ENCODE data around the gene DNM2.
"Not testable (repeated sequence)": the region's sequence is repeated elsewhere in the genome, so short reads cannot be mapped to it uniquely, and the experiment has no call there.

DNM2 gene

DNA sequence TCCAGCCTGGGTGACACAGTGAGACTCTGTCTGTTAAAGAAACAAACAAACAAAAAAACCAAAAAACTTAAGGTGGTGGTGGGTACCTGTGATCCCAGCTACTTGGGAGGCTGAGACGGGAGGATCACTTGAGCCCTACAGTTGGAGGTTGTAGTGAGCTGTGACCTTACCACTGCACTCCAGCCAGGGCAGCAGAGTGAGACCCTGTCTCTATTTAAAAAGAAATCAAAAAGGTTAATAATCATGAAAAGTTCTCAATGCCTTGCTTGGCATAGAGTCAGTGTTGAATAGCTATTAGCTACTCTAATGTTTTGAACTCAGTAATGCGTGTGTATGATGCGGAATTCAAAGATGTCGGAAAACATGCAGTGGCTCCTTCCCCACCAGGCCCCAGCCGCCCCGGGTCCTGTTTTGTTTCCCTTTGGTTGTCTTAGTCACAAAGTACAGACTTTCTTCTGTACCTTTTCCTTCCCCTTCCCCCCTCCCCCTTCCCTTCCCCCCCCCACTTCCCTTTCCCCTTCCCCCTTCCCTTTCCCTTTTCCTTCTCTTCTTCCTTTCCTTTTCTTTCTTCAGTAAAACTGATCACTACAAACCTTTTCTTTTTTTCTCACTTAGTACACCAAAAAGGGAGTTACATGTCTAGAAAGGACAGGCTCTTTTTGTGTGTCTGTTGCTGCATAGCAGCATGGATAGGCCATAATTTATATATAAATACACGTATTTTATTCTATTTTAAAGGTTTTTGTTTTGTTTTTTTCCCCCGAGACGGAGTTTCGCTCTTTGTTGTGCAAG is 35.2 kb downstream of the DNM2 start:
- FAIRE-seq: no peak

DNA sequence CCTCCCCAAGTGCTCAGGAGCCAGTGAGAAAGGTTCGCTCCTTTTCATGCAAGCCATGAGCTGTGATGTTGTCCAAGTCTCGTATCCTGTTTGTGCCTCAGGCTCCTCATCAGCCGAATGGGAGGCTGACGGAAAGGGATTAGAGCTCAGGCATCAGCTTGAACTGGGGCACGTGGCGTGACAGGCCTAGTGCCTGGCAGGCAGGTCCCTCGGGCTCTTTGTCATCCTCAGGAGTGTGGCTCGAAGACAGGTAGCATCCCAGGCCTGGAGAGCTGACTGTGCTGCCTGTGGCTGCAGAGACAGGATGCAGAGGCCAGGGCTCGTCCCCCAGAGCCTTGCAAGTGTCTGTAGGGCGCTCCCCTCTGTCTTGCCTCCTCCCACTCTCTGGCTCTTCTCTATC is 38.5 kb downstream of the DNM2 start:
- no peak for FAIRE-seq

DNA sequence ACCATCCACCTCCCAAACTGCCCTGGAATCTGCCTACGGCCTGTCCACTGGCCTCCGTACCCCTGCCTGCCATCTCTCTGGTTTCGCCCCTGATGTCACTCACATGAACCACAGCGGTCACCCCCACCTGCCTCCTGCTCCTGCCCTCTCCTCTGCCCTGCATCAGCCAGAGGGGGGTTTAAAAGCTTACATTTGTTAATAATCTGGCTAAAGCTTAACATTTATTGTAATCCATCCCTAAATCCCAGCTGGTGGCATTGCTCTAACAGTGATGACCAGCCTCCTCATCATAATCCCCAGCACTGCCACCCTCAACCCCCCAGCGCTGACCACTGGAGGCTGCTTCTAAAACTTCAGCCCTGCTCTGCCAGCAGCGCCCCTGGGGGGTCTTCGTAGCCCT is 38.9 kb downstream of the DNM2 start:
- no peak for FAIRE-seq

DNA sequence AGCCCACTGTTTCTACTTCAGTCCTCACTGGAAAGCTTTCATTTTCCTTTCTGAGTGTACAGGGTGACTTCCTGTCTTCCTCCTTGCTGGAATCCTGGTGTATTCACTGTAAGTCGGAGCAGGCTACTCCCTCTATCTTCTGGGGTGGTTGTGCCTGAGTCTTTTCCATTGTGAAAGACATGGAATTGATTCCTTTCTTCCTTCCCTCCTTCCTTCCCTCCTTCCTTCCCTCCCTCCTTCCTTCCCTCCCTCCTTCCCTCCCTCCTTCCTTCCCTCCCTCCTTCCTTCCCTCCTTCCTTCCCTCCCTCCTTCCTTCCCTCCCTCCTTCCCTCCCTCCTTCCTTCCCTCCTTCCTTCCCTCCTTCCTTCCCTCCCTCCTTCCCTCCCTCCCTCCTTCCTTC is 40.2 kb downstream of the DNM2 start:
- FAIRE-seq: not testable (repeated sequence)

DNA sequence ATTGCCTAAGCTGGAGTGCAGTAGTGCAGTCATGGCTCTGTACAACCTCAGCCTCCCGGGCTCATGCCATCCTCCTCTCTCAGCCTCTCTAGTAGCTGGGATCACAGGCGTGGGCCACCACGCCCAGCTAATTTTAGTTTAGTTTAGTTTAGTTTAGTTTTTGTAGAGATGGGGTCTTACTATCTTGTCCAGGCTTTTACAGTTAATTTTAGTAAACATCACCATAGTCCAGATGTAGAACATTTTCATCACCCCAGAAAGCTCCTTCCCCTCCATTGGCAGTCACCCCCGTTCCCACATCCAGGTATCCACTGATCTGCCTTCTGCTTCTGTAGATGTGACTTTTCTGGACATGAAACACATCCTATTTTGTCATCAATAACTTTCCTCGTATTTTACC is 41.1 kb downstream of the DNM2 start:
- no peak for FAIRE-seq

DNA sequence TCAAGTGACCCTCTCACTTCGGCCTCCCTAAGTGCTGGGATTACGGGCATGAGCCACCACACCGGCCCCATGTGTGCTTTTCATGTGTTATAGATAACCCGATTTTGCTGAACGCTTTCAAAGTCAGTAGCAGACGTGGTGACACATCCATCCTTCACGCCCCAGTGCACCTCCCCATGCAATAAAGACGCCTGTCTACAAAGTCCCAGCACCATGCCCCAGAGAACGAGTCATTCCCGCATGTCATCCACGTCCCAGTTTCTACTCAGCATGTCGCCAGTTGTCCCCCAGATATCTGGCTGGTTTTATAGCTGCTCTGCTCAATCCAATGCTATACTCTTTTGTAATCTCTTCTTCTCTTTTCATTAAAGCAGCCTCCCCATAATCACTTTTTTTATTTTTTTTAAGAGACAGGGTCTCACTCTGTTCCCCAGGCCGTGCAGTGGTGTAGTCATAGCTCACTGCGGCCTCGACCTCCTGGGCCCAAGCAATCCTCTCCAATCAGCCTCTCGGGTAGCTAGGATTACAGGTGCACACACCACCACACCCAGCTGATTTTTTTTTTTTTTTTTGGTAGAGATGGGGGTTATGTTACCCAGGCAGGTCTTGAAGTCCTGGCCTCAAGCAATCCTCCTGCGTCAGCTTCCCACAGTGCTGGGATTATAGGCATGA is 42.5 kb downstream of the DNM2 start:
- no peak for FAIRE-seq

DNA sequence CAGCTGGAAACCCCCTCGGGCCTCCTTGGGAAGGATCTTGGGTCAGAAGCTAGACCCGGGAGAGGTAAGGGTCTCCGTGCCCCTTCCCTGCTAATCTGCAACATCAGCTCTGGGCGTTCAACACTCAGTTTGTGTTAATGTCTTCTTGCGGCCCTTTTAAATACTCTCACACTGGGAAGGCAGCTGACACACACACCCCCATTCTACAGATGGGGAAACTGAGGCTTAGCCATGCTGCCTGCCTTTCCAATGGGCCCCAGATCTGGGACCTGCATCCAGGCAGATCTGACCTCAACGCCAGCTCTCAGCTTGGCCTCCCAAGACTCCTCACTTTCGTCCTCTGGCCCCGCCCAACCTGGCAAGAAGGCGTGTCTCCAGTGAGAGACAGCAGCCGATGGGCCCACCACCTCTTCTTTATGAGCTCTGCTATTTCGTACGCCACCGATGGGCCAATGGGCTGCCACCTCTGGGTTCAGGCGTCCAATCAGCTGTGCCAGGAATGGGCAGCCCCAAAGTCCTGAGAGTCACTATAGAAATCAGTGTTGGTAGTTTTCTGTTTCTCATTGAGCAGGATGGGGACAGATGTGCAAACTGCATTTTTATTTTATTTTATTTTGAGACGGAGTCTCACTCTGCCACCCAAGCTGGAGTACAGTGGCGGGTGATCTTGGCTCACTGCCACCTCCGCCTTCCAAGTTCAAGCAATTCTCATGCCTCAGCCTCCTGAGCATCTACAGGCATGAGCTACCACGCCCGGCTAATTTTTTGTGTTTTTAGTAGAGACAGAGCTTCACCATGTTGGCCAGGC is 43.8 kb downstream of the DNM2 start:
- no peak for FAIRE-seq

DNA sequence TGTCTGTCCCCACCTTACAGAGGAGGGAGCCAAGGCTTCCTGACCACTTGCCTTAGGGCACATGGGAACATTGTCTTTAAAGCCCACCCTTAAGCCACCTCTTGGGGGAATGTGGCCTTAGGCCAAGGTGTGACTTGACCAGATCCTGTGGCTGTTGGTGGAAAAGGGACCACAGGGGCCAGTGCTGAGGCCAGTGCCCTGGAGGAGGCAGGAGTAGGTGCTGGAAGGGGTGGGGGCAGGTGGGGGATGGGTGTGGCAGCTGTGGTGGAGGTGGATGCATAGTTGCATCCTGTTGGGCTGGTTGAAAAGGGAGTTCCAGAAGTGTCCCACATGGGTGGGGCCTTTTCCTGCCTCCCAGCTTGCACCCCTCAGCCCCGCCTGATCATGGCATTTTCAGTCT is 44.8 kb downstream of the DNM2 start:
- FAIRE-seq: no peak

DNA sequence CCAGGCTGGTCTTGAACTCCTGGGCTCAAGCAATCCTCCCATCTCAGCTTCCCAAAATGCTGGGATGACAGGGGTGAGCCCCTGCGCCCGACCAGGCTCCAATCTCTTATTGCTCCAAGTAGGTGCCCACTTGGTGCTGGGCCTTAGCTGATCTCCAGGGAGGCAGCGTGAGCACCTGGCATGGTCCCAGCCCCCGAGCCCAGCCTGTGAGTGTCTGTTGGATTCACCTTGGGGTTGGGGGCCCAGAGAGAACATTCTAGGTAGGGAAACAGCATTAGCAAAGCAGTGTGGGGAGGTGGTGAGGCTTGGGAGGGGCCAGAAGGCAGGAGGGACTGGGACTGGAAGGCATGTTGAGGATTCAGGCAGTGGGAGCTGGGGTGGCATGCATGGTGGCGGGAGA is 45.5 kb downstream of the DNM2 start:
- no peak for FAIRE-seq

DNA sequence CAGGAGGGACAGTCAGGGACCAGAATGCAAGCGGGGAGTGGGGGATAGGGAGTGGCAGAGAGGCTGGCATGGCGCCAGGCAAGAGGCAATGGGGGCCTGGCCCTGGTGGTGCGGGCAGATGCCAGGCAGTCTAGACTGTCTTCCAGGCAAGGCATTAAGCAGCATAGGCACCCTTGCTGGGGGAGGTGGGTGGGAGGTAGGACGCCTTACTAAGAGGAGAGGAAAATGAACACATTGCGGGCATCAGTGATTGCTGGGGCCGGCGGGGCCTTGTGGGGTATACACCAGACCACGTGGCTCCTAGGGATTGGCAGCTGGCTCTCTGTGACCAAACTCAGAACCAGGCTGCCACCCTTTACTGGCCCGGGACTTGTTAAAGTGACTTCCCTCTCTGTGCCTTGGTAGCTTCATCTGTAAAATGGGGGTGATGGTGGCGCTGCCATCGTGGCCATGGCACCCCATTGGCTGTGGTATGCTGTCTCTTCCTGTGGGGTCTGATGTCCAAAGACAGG is 46.0 kb downstream of the DNM2 start:
- no peak for FAIRE-seq

DNA sequence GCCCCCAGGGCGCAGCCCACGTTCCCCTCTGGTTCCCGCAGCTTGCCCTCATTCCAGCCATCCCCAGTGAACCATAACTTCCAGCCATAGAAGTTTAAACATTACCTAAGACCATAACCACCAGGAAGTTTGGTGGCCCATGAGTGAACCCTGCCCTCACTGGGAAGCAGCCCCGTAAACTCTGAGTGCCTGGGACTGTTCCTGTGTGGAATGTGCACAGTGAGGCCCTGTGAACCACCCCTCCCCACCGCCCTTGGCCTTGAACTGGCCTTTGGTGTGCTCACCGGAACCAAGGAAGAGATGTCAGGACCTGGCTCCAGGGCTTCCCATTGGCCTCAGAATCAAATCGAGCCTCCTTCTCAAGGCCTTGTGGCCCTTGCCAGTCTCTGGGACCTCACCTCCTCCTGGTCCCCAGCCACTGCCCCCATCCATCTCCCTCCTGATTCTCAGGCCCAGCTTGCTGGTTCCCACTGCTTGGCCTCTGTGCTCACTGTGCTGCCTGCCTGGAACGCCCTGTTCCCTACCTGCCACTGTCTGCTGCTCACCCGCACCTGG is 46.5 kb downstream of the DNM2 start:
- no peak for FAIRE-seq

DNA sequence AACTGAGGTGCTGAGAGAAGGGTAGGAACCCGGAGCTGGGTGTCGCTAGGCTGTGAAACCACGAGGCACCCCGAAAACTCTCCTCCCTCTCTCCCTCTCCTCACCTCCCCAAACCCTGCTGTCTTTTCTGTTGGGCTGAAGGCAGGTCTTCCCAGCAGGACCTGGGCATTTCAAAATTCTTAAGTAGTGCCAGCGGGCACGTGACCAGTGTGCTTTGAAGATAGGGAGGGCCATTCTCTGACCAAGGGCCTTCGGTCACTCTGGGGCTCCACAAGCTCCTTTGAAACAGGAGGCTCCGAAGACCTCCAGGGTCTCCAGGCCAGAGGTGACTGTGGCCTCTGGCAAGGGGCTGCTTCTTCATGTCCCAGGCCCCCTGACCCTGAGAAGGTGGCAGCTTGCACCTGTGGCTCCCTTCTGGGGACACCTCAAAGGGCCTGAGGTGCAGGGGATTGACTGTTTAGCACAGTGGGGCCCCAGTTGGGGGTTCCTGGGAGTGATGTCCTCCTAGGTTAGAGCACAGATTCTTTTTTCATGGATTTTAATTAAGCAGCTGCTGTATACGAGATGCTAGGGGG is 48.3 kb downstream of the DNM2 start:
- no peak for FAIRE-seq

DNA sequence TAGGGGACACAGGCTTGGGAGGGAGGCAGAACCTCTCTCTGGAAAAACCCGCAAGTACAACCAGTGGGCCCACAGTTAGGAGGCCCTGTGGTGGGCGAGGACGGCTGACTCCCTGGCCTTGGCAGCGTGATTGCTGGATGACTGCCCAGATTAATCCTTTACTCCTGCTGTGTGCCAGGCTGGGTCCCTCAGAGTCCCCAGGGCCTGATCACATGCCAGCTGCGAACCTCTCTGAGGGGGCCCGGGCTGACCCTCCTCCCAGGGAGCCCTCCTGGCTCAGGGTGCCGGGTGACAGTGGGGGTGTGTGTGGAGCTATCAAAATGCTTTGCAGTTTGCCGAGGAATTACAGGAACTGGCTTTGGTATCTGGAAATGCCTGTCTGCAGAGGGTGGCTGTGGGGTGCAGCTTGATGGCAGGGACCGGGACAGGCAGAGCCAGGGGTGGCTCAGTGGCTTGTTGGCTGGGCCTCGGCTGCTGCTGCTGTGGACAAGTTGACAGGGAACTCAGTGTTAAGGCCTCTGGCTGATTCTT is 48.9 kb downstream of the DNM2 start:
- FAIRE-seq: no peak

DNA sequence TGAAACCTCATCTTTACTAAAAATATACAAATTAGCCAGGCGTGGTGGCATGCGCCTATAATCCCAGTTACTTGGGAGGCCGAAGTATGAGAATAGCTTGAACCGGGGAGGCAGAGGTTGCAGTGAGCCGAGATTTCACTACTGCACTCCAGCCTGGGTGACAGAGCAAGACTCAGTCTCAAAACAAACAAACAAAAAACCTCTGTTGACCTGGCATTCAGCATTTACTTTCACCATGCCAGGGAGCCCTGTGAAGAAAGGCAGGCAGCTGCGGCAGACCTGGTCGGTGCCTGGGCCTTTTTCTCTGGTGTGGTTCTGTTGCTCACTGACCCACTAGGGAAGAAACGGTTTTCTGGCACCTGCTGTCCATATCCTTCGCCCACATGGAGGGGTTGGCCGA is 49.8 kb downstream of the DNM2 start:
- FAIRE-seq: no peak

DNA sequence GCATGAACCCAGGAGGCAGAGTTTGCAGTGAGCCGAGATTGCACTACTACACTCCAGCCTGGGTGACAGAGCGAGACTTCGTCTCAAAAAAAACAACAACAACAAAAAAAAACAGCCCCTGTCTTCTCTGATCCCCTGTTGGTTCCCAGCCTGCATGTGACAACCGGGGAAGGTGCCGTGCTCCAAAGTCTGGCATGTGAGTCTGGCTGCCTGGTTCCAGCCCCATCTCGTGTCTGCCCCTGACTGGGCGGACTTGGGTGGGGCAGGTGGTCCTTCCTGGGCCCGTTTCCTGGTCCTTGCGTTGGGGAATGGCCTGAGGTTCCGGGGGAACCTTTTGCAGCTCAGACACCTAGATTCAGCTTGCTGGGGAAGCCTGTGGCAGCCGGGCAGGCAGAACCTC is 50.5 kb downstream of the DNM2 start:
- no peak for FAIRE-seq

DNA sequence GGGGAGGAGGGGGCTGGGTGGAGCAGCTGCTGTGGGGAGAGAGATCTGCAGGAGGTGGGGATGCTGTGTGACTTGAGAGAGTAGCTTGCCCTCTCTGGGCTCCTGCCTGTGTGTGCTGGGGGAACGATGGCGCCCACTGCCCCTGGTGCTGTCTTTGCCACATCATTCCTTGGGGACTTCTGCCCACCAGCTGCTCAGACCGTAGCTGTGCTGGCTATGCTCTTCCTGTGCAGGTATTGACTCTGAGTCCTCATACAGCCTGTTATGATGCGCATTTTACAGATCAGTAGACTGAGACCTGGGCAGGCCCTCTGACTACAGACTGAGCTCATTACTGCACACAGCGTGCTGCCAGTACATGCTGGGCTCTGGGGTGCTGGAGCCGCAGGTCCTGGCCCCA is 51.1 kb downstream of the DNM2 start:
- FAIRE-seq: no peak

DNA sequence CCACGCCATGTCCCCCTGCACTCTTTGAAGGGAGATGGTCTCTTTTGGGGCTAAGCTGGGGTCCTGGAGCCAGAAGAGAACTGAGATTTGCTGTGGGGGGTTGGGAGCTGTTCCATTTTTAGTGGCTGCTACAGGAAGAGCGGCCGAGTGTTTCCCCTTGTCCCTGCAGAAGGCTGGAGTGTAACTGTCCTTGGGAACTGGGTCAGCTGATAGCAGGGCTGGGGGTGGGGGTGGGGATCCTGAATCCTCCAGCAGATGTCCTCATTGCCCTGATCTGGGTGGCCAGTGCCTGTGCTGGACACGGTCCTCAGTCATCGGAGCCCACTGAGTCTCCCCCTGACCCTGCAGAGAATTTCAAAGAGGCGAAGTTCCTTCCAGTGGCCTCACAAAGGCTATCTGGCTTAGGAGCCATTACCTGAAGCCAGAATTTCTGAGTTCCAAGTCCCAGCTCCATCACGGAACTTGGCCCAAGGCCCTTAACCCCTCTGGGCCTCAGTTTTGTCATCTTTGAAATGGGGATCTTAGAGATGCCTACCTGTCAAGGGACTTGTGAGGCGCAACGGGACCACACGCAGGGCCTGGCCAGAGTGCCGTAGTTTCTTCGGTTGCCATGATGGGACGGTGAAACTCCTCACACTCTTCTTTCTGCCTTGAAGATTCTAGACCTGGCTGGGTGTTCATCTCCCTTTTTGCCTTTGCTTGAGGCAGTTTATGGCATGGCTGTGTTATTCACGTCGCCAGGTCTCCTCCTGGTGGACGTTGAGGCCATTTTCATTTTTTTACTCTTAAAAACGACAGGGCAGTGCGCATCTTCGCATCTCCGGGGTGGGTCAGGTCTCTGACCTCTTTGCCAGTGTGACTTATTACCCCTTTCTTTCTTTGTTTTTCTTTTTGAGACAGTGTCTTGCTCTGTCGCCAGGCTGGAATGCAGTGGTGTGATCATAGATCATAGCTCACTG is 51.9 kb downstream of the DNM2 start:
- FAIRE-seq: no peak

DNA sequence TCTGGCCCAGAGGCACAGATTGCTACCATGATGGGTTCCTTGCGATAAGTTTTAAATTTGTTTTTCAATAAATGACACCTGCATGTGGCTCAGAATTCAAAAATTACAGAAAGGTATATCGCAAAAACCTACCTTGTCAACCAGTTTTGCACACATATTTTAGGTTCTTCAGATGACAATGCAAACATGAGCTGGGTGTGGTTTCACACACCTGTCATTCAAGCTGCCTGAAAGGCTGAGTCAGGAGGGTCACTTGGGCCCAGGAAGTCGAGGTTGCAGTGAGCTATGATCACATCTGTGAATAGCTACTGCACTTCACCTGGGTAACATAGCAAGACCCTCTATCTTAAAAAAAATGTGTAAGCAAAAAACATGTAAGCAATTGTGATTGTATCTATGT is 56.1 kb downstream of the DNM2 start:
- FAIRE-seq: no peak

DNA sequence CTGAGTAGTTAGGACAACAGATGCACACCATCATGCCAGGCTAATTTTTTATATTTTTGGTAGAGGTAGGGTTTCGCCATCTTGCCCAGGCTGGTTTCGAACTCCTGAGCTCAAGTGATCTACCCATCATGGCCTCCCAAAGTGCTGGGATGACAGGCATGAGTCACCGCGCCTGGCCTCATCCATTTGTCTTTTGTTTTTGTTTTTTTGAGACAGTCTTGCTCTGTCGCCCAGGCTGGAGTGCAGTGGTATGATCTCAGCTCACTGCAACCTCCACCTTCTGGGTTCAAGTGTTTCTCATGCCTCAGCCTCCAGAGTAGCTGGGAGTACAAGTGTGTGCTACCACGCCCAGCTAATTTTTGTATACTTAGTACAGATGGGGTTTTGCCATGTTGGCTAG is 57.0 kb downstream of the DNM2 start:
- FAIRE-seq: no peak

DNA sequence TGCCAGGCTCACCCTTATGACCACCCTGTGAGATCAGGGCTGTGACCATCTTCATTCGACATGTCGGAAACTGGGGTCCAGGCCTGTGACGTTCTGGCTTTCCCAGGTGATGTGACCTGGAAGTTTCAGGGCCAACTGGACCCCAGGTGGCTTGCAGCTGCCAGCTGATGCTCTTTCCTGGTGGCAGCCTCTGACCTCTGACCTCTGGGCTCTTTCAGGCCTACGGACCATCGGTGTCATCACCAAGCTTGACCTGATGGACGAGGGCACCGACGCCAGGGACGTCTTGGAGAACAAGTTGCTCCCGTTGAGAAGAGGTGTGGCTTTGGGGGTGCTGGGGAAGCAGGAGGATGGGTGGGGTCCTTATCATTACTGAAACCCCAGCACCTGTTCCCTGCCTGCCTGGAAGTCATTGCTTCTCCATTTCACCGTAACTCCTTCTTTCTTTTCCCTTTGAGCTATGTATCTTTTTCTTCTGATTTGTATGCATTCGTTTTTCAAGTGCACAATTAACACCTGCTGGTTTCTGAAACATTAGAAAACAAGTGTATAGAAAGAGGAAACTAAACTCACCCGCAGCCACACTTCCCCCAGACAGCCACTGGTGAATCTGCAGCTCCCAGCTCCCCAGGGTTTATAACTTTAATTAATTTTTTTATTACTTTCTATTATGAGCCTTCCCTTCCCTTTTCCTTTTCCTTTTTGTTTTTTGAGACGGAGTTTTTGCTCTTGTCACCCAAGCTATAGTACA is 59.2 kb downstream of the DNM2 start:
- FAIRE-seq: no peak

DNA sequence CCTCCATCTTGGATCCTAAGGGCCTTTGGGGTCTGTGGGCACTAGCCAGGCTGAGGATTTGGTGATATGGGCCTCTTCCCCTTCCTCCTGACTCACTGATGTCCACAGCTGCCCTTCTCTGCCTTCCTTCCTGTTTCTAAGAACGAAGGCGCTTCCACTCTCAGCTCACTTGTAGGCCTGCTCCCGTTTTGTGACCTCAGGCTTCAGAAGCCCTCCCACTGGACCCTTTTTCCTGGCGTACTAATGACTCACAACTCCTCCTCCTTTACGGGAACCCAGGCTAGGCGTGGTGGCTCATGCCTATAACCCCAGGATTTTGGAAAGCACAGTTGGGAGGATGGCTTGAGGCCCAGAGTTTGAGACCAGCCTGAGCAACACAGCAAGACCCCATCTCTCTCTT is 62.5 kb downstream of the DNM2 start:
- no peak for FAIRE-seq

Measured in A204.1 (cell line).